ENCODE results near the gene TOX2.
"Not testable (repeated sequence)": the region's sequence is repeated elsewhere in the genome, so short reads cannot be mapped to it uniquely, and the experiment has no call there.

The TOX2 gene

DNA sequence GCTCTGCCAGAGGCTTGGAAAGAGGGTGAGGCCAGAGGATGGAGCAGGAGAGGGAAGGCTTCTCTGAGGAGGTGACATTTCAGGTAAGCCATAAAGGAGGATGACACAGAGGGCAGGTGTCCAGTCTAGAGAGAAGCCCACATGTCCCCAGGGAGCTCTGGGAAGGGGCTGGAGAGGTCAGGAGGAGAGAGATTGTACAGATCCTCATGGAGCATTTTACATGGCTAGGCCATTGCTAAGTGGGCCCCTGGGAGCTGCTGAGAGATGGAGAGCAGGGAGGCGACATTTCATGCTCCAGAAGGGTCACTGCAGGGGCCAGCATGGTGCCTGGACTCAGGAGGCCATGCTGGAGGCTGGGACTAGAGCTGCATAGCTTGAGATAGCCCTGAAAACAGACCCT is 124.5 kb downstream of the TOX2 start:
- no peaks in the 10 kb centered on the region for H3K79me2 ChIP-seq (ENCODE audit: control insufficient read depth, insufficient read depth, low read length)
- no peak overlapping the region for H3K4me3 ChIP-seq (ENCODE audit: low read length)
- H3K9ac ChIP-seq (ENCODE audit: low read length): no peak overlapping the region
- H4K5ac ChIP-seq (ENCODE audit: low read length): no peak overlapping the region
- no peaks in the 10 kb centered on the region for H3K36me3 ChIP-seq (ENCODE audit: control insufficient read depth, insufficient read depth, low read length)
- H3K79me1 ChIP-seq (ENCODE audit: low read length): no peaks in the 10 kb centered on the region
- no peaks in the 10 kb centered on the region for H3K27me3 ChIP-seq (ENCODE audit: insufficient read depth, low read length, poor library complexity)
- no peak for DNase-seq
- no peak overlapping the region for H2BK5ac ChIP-seq (ENCODE audit: low read length)
- no peak overlapping the region for H4K8ac ChIP-seq (ENCODE audit: low read depth, low read length)
- H2BK15ac ChIP-seq (replicated peaks; ENCODE audit: low read depth): no peak overlapping the region
- H3K18ac ChIP-seq (ENCODE audit: low read length): no peak overlapping the region
- no peak overlapping the region for H3K56ac ChIP-seq (ENCODE audit: low read length)
- no CpG with 5 or more reads among the region's 1 CpG for WGBS (ENCODE audit: extremely low coverage, insufficient coverage, low lambda C conversion rate)
- no peak overlapping the region for H3K23ac ChIP-seq (ENCODE audit: low read length)
- H2AK5ac ChIP-seq (ENCODE audit: low read length): no peak overlapping the region
- no peak overlapping the region for H3K4me2 ChIP-seq (ENCODE audit: low read length)
- no peaks in the 10 kb centered on the region for H3K4me1 ChIP-seq (ENCODE audit: control insufficient read depth, low read depth, low read length)
- H2BK120ac ChIP-seq (ENCODE audit: low read depth, low read length): no peak overlapping the region
- H3K4ac ChIP-seq (ENCODE audit: low read depth, low read length): no peak overlapping the region
- no peak overlapping the region for H3K27ac ChIP-seq (ENCODE audit: low read depth, low read length)

GRCh38 chr20:44039741-44040140 is 125.1 kb downstream of the TOX2 start:
- Histone ChIP-seq H3K56ac (ENCODE audit: low read length) (no peak overlapping the region), H3K79me2 (ENCODE audit: control insufficient read depth, insufficient read depth, low read length) (no peaks in the 10 kb centered on the region), H3K4ac (ENCODE audit: low read depth, low read length) (no peak overlapping the region), H4K5ac (ENCODE audit: low read length) (no peak overlapping the region), H3K27me3 (ENCODE audit: insufficient read depth, low read length, poor library complexity) (no peaks in the 10 kb centered on the region), H3K27ac (ENCODE audit: low read depth, low read length) (no peak overlapping the region), H3K4me1 (ENCODE audit: control insufficient read depth, low read depth, low read length) (no peaks in the 10 kb centered on the region), H3K79me1 (ENCODE audit: low read length) (no peaks in the 10 kb centered on the region), H3K18ac (ENCODE audit: low read length) (no peak overlapping the region), H2BK5ac (ENCODE audit: low read length) (no peak overlapping the region), H2BK120ac (ENCODE audit: low read depth, low read length) (no peak overlapping the region), H3K4me3 (ENCODE audit: low read length) (no peak overlapping the region), H2BK15ac (replicated peaks; ENCODE audit: low read depth) (no peak overlapping the region), H3K9ac (ENCODE audit: low read length) (no peak overlapping the region), H2AK5ac (ENCODE audit: low read length) (no peak overlapping the region), H3K23ac (ENCODE audit: low read length) (no peak overlapping the region), H4K8ac (ENCODE audit: low read depth, low read length) (no peak overlapping the region), H3K36me3 (ENCODE audit: control insufficient read depth, insufficient read depth, low read length) (no peaks in the 10 kb centered on the region), H3K4me2 (ENCODE audit: low read length) (no peak overlapping the region)
- WGBS (ENCODE audit: extremely low coverage, insufficient coverage, low lambda C conversion rate): no CpG with 5 or more reads among the region's 10 CpGs
- no peak for DNase-seq

- H4K5ac ChIP-seq (ENCODE audit: low read length): no peak overlapping the region
- H3K79me1 ChIP-seq (ENCODE audit: low read length): no peaks in the 10 kb centered on the region
- no peak overlapping the region for H2BK120ac ChIP-seq (ENCODE audit: low read depth, low read length)
- H3K79me2 ChIP-seq (ENCODE audit: control insufficient read depth, insufficient read depth, low read length): no peaks in the 10 kb centered on the region
- H3K4ac ChIP-seq (ENCODE audit: low read depth, low read length): no peak overlapping the region
- H4K8ac ChIP-seq (ENCODE audit: low read depth, low read length): no peak overlapping the region
- H3K36me3 ChIP-seq (ENCODE audit: control insufficient read depth, insufficient read depth, low read length): no peaks in the 10 kb centered on the region
- H3K27ac ChIP-seq (ENCODE audit: low read depth, low read length): no peak overlapping the region
- no peak for DNase-seq
- no CpG with 5 or more reads among the region's 5 CpGs for WGBS (ENCODE audit: extremely low coverage, insufficient coverage, low lambda C conversion rate)
- H3K23ac ChIP-seq (ENCODE audit: low read length): no peak overlapping the region
- H3K4me3 ChIP-seq (ENCODE audit: low read length): no peak overlapping the region
- no peak overlapping the region for H3K4me2 ChIP-seq (ENCODE audit: low read length)
- no peak overlapping the region for H2AK5ac ChIP-seq (ENCODE audit: low read length)
- no peak overlapping the region for H2BK5ac ChIP-seq (ENCODE audit: low read length)
- no peak overlapping the region for H2BK15ac ChIP-seq (replicated peaks; ENCODE audit: low read depth)
- no peak overlapping the region for H3K9ac ChIP-seq (ENCODE audit: low read length)
- H3K4me1 ChIP-seq (ENCODE audit: control insufficient read depth, low read depth, low read length): no peaks in the 10 kb centered on the region
- no peak overlapping the region for H3K56ac ChIP-seq (ENCODE audit: low read length)
- no peaks in the 10 kb centered on the region for H3K27me3 ChIP-seq (ENCODE audit: insufficient read depth, low read length, poor library complexity)
- H3K18ac ChIP-seq (ENCODE audit: low read length): no peak overlapping the region
Observed at GRCh38 chr20:44040202-44040915, 125.7 kb downstream of the TOX2 start.

DNA sequence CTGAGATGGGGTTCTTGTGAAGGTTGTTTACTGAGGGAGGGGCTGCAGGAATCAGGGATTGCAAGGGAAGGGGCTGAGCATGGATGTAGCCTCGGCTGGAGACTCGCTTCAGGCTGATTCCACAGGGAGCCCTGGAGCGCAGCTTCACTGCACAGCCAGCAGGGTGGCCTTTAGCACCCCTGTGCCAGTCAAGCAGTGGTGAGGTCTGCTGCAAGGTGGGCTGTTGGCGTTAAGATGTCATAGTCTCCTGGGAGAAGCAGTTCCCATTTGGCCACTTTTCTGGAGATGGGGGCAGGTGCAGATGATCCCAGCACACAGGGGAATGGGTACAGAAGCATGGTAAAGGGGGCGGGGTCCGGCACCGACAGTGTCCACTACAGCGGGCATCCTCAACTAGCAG is 126.3 kb downstream of the TOX2 start:
- Histone ChIP-seq H2BK5ac (ENCODE audit: low read length) (no peak overlapping the region), H3K4ac (ENCODE audit: low read depth, low read length) (no peak overlapping the region), H2BK120ac (ENCODE audit: low read depth, low read length) (no peak overlapping the region), H3K79me1 (ENCODE audit: low read length) (no peaks in the 10 kb centered on the region), H3K27me3 (ENCODE audit: insufficient read depth, low read length, poor library complexity) (no peaks in the 10 kb centered on the region), H3K4me1 (ENCODE audit: control insufficient read depth, low read depth, low read length) (no peaks in the 10 kb centered on the region), H3K9ac (ENCODE audit: low read length) (no peak overlapping the region), H3K36me3 (ENCODE audit: control insufficient read depth, insufficient read depth, low read length) (no peaks in the 10 kb centered on the region), H3K79me2 (ENCODE audit: control insufficient read depth, insufficient read depth, low read length) (no peaks in the 10 kb centered on the region), H3K4me3 (ENCODE audit: low read length) (no peak overlapping the region), H4K8ac (ENCODE audit: low read depth, low read length) (no peak overlapping the region), H3K18ac (ENCODE audit: low read length) (no peak overlapping the region), H3K23ac (ENCODE audit: low read length) (no peak overlapping the region), H3K56ac (ENCODE audit: low read length) (no peak overlapping the region), H2AK5ac (ENCODE audit: low read length) (no peak overlapping the region), H3K4me2 (ENCODE audit: low read length) (no peak overlapping the region), H2BK15ac (replicated peaks; ENCODE audit: low read depth) (no peak overlapping the region), H3K27ac (ENCODE audit: low read depth, low read length) (no peak overlapping the region), H4K5ac (ENCODE audit: low read length) (no peak overlapping the region)
- DNase-seq: no peak
- no CpG with 5 or more reads among the region's 8 CpGs for WGBS (ENCODE audit: extremely low coverage, insufficient coverage, low lambda C conversion rate)

DNA sequence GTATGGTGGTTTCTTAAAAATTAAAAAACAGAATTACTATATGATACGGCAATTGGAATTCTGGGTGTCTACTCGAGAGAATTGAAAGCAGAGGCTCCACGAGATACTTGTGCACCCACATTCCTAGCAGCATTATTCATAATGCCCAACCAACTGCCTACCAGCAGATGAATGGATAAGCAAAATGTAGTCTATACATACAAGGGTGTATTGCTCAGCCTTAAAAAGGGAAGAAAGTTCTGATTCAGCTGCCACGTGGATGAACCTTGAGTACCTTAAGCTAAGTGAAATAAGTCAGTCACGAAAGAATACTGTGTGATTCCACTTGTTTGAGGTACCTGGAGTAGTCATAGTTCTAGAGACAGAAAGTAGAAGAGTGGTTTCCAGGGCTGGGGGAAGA is 130.1 kb downstream of the TOX2 start:
- not testable (repeated sequence) for H2BK120ac ChIP-seq (ENCODE audit: low read depth, low read length); H4K5ac ChIP-seq (ENCODE audit: low read length); H3K79me2 ChIP-seq (ENCODE audit: control insufficient read depth, insufficient read depth, low read length); H3K56ac ChIP-seq (ENCODE audit: low read length); H3K4me2 ChIP-seq (ENCODE audit: low read length); H3K23ac ChIP-seq (ENCODE audit: low read length); H3K18ac ChIP-seq (ENCODE audit: low read length); H3K4me3 ChIP-seq (ENCODE audit: low read length); H3K9ac ChIP-seq (ENCODE audit: low read length); H3K79me1 ChIP-seq (ENCODE audit: low read length); H2BK5ac ChIP-seq (ENCODE audit: low read length); H3K36me3 ChIP-seq (ENCODE audit: control insufficient read depth, insufficient read depth, low read length); H3K27me3 ChIP-seq (ENCODE audit: insufficient read depth, low read length, poor library complexity); H3K4me1 ChIP-seq (ENCODE audit: control insufficient read depth, low read depth, low read length); H3K27ac ChIP-seq (ENCODE audit: low read depth, low read length); H3K4ac ChIP-seq (ENCODE audit: low read depth, low read length); DNase-seq; H2BK15ac ChIP-seq (replicated peaks; ENCODE audit: low read depth); H4K8ac ChIP-seq (ENCODE audit: low read depth, low read length); H2AK5ac ChIP-seq (ENCODE audit: low read length)
- WGBS (ENCODE audit: extremely low coverage, insufficient coverage, low lambda C conversion rate): no CpG with 5 or more reads among the region's 5 CpGs

- Histone ChIP-seq H3K56ac (ENCODE audit: low read length) (no peak overlapping the region), H3K4me1 (ENCODE audit: control insufficient read depth, low read depth, low read length) (no peaks in the 10 kb centered on the region), H4K8ac (ENCODE audit: low read depth, low read length) (no peak overlapping the region), H3K36me3 (ENCODE audit: control insufficient read depth, insufficient read depth, low read length) (no peaks in the 10 kb centered on the region), H3K23ac (ENCODE audit: low read length) (no peak overlapping the region), H2AK5ac (ENCODE audit: low read length) (no peak overlapping the region), H3K79me2 (ENCODE audit: control insufficient read depth, insufficient read depth, low read length) (no peaks in the 10 kb centered on the region), H3K27me3 (ENCODE audit: insufficient read depth, low read length, poor library complexity) (no peaks in the 10 kb centered on the region), H2BK5ac (ENCODE audit: low read length) (no peak overlapping the region), H2BK120ac (ENCODE audit: low read depth, low read length) (no peak overlapping the region), H4K5ac (ENCODE audit: low read length) (no peak overlapping the region), H3K4me2 (ENCODE audit: low read length) (no peak overlapping the region), H3K9ac (ENCODE audit: low read length) (no peak overlapping the region), H3K79me1 (ENCODE audit: low read length) (no peaks in the 10 kb centered on the region), H2BK15ac (replicated peaks; ENCODE audit: low read depth) (no peak overlapping the region), H3K4me3 (ENCODE audit: low read length) (no peak overlapping the region), H3K18ac (ENCODE audit: low read length) (no peak overlapping the region), H3K27ac (ENCODE audit: low read depth, low read length) (no peak overlapping the region), H3K4ac (ENCODE audit: low read depth, low read length) (no peak overlapping the region)
- DNase-seq: no peak
- no CpG with 5 or more reads among the region's 2 CpGs for WGBS (ENCODE audit: extremely low coverage, insufficient coverage, low lambda C conversion rate)
Observed at GRCh38 chr20:44050327-44050726, 135.7 kb downstream of the TOX2 start.
